HCT116 (cell line): ENCODE data around the gene ZNF501. TPM values are rescaled to one million over a fixed set of nuclear protein-coding genes. Genes with fewer than 3 reads are reported as not detected.

Experiments used
- ATAC-seq: fragments of 200-7000 bp; cut with Tn5 transposase; 2 replicates; pipeline ENCODE4 v1.9.1; 2020; ENCODE audit warnings: mild to moderate bottlenecking, moderate library complexity
- BruUV-seq: library from RNA; stranded (reverse); fragments of 400-500 nt; replicated peaks from 2 replicates; lab custom pipeline; 2021; lab: Mats Ljungman, UMichigan
- CTCF ChIA-PET: fragments of 300-600 bp; sonication (Branson Sonifier 250); formaldehyde crosslinking; loops from one replicate; lab custom pipeline; 2021; ENCODE audit warnings: antibody characterized with exemption; lab: Charles Lee
- POLR2A ChIA-PET: fragments of 300-600, 350-600 bp; sonication (Branson Sonifier 250); formaldehyde crosslinking; loops from one replicate; lab custom pipeline; 2021; ENCODE audit warnings: antibody characterized with exemption; lab: Charles Lee
- RAD21 ChIA-PET, 2 experiments: fragments of 300-600 bp; sonication (Branson Sonifier 250); formaldehyde crosslinking; loops; one replicate each; lab custom pipeline; 2023; ENCODE audit warnings: low total read pairs in 2 of 2; ENCODE audit not compliant: uncharacterized antibody in 2 of 2, unreplicated experiment in 2 of 2, low non-redundant PET in 1 of 2; lab: Charles Lee
- DNase-seq: peaks from one replicate; pipeline ENCODE4 v3.0.0-alpha.2; 2010; ENCODE audit warnings: low read depth, low spot score
- H2AFZ ChIP-seq: fragments of 200-600 bp; shearing (Covaris generic), sonication (generic); 2 replicates; pipeline ENCODE4 v1.6.1; 2017; ENCODE audit warnings: low read depth, mixed run types, mixed read lengths, antibody characterized with exemption, low read length; ENCODE audit not compliant: poor library complexity, severe bottlenecking
- H3K27ac ChIP-seq: 2 replicates; pipeline ENCODE4 v1.5.1; 2012; ENCODE audit warnings: low read depth, low read length
- H3K27me3 ChIP-seq: fragments of 200-600 bp; sonication (generic); 2 replicates; pipeline ENCODE4 v1.6.1; 2016; ENCODE audit warnings: mixed run types, low read length, mixed read lengths; ENCODE audit not compliant: insufficient read depth
- H3K36me3 ChIP-seq, 2 experiments: fragments of 200-500 bp in 1 of 2; fragments of 200-600 bp in 1 of 2; sonication (Bioruptor generic) in 1 of 2; sonication (generic) in 1 of 2; 2 replicates each; pipeline versions ENCODE4 v1.5.1 to v1.6.1; 2014 to 2016; ENCODE audit warnings: low read length in 2 of 2, inconsistent platforms in 1 of 2, mixed read lengths in 1 of 2, mixed run types in 1 of 2; ENCODE audit not compliant: insufficient read depth in 2 of 2, control insufficient read depth in 1 of 2
- H3K4me1 ChIP-seq, 2 experiments: fragments of 200-600 bp in 1 of 2; sonication (generic) in 1 of 2; 2 replicates each; pipeline versions ENCODE4 v1.5.1 to v1.6.1; 2012 to 2017; ENCODE audit warnings: low read length in 2 of 2, inconsistent platforms in 1 of 2, mild to moderate bottlenecking in 1 of 2, mixed read lengths in 1 of 2, mixed run types in 1 of 2, moderate library complexity in 1 of 2; ENCODE audit not compliant: insufficient read depth in 2 of 2, control insufficient read depth in 1 of 2
- H3K4me2 ChIP-seq: fragments of 200-600 bp; sonication (generic); 2 replicates; pipeline ENCODE4 v1.6.1; 2017; ENCODE audit warnings: mixed run types, low read length, mixed read lengths
- H3K4me3 ChIP-seq, 2 experiments: fragments of 200-600 bp in 1 of 2; sonication (generic) in 1 of 2; replicated peaks in 1 of 2; 2 replicates each; pipeline ENCODE4 v1.5.1; 2011 to 2016; ENCODE audit warnings: low read length in 2 of 2, control low read depth in 1 of 2, low read depth in 1 of 2, mild to moderate bottlenecking in 1 of 2, mixed read lengths in 1 of 2, mixed run types in 1 of 2
- H3K79me2 ChIP-seq: fragments of 200-600 bp; sonication (generic); 2 replicates; pipeline ENCODE4 v1.6.1; 2017; ENCODE audit warnings: mild to moderate bottlenecking, mixed run types, low read length, moderate library complexity, mixed read lengths; ENCODE audit not compliant: insufficient read depth
- H3K9ac ChIP-seq: fragments of 200-600 bp; sonication (generic); 2 replicates; pipeline ENCODE4 v1.6.1; 2016; ENCODE audit warnings: low read length, mixed read lengths
- H3K9me2 ChIP-seq: fragments of 200-600 bp; sonication (generic), shearing (Covaris generic); 2 replicates; pipeline ENCODE4 v1.6.1; 2017; ENCODE audit warnings: mixed run types, mild to moderate bottlenecking, moderate library complexity; ENCODE audit not compliant: insufficient read depth
- H3K9me3 ChIP-seq, 2 experiments: fragments of 200-500 bp in 1 of 2; fragments of 200-600 bp in 1 of 2; sonication (Bioruptor generic) in 1 of 2; sonication (generic) in 1 of 2; 2 replicates each; pipeline ENCODE4 v1.6.1; 2014 to 2017; ENCODE audit warnings: low read length in 2 of 2, mixed read lengths in 2 of 2, inconsistent platforms in 1 of 2, low read depth in 1 of 2, mild to moderate bottlenecking in 1 of 2, mixed run types in 1 of 2, moderate library complexity in 1 of 2; ENCODE audit not compliant: control insufficient read depth in 1 of 2, insufficient read depth in 1 of 2
- H4K20me1 ChIP-seq: fragments of 200-600 bp; sonication (generic), shearing (Covaris generic); 2 replicates; pipeline ENCODE4 v1.6.1; 2017; ENCODE audit warnings: mixed run types, mild to moderate bottlenecking, moderate library complexity; ENCODE audit not compliant: insufficient read depth
- FOSL1 ChIP-seq: IDR thresholded peaks from 2 replicates; pipeline ENCODE4 v1.6.1; 2012; ENCODE audit warnings: low read depth
- POLR2AphosphoS5 ChIP-seq: IDR thresholded peaks from 2 replicates; pipeline ENCODE4 v1.6.1; 2011; ENCODE audit warnings: mild to moderate bottlenecking, low read depth, low read length, moderate library complexity
- SIN3A ChIP-seq: IDR thresholded peaks from 2 replicates; pipeline ENCODE4 v1.6.1; 2012; ENCODE audit warnings: low read depth
- YY1 ChIP-seq: IDR thresholded peaks from 2 replicates; pipeline ENCODE4 v1.6.1; 2011; ENCODE audit warnings: low read length, low read depth, moderate library complexity, mild to moderate bottlenecking; ENCODE audit not compliant: insufficient replicate concordance; ENCODE audit errors: extremely low read depth
- ZNF274 ChIP-seq: fragments of 200-500 bp; sonication (Bioruptor generic); IDR thresholded peaks from 2 replicates; pipeline ENCODE4 v1.6.1; 2014; ENCODE audit warnings: mild to moderate bottlenecking, low read depth, low read length, inconsistent platforms
- intact Hi-C: fragments of 100-400 bp; cut with micrococcal nuclease; formaldehyde crosslinking; loops from 2 replicates; pipeline ENCODE4 v1.10.0; 2022
- total RNA-seq: library from RNA; stranded (reverse); gene quantifications from one replicate; pipeline ENCODE4 v1.2.1, GENCODE V29; 2021; ENCODE audit not compliant: unreplicated experiment
- TF ChIP-seq, protein P1 (sequence below): IDR thresholded peaks from 2 replicates; pipeline ENCODE4 v1.6.1; 2012; ENCODE audit warnings: low read depth
- TF ChIP-seq, protein P2 (sequence below), 3 experiments: fragments of 200-600 bp in 1 of 3; sonication (generic) in 1 of 3; IDR thresholded peaks in 2 of 3; conservative IDR thresholded peaks in 1 of 3; 2 replicates each; pipeline ENCODE4 v1.5.1; 2012 to 2017; ENCODE audit warnings: low read depth in 2 of 3, low read length in 2 of 3, antibody characterized with exemption in 1 of 3, borderline replicate concordance in 1 of 3, control low read depth in 1 of 3, mild to moderate bottlenecking in 1 of 3, mixed read lengths in 1 of 3, mixed run types in 1 of 3, moderate library complexity in 1 of 3; ENCODE audit not compliant: insufficient read depth in 1 of 3

The ZNF501 gene
- total RNA-seq, 1 experiment from 2014 or later = 0.12 TPM

DNA sequence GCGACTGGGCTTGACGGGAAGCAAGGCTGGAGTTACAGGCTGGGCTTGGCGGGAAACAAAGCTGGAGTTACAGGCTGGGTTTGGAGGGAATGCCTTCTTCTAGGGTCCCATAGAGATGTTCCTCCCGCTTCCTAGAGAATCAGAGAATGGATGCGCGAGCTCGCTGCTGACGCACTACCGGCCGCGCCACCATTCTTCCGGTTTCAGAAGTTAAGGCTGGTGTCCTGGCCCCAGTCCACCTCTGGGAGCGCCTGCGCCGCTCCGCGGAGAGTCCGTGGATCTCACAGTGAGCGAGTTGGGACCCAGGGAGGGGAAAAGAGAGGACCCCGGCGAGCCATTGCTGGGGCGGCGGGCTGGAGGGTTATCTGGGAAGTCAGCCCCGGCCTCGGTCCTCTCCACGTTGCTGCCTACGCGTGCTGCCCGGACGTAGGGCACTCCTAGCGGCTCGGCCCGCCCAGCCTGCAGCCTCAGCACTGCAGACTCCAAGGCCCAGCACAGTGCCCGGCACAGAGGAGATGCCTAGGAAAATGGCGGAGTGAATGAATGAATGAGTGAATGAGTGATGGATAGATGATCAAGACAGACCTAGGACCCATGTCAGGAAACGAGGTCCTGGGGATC, 16.9 kb upstream of the ZNF501 start, which contains the start of gene ZNF502 (continued):
- TF ChIP-seq, protein P1, sequence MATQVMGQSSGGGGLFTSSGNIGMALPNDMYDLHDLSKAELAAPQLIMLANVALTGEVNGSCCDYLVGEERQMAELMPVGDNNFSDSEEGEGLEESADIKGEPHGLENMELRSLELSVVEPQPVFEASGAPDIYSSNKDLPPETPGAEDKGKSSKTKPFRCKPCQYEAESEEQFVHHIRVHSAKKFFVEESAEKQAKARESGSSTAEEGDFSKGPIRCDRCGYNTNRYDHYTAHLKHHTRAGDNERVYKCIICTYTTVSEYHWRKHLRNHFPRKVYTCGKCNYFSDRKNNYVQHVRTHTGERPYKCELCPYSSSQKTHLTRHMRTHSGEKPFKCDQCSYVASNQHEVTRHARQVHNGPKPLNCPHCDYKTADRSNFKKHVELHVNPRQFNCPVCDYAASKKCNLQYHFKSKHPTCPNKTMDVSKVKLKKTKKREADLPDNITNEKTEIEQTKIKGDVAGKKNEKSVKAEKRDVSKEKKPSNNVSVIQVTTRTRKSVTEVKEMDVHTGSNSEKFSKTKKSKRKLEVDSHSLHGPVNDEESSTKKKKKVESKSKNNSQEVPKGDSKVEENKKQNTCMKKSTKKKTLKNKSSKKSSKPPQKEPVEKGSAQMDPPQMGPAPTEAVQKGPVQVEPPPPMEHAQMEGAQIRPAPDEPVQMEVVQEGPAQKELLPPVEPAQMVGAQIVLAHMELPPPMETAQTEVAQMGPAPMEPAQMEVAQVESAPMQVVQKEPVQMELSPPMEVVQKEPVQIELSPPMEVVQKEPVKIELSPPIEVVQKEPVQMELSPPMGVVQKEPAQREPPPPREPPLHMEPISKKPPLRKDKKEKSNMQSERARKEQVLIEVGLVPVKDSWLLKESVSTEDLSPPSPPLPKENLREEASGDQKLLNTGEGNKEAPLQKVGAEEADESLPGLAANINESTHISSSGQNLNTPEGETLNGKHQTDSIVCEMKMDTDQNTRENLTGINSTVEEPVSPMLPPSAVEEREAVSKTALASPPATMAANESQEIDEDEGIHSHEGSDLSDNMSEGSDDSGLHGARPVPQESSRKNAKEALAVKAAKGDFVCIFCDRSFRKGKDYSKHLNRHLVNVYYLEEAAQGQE = no peak
- TF ChIP-seq SIN3A = no peak
- TF ChIP-seq, protein P2, sequence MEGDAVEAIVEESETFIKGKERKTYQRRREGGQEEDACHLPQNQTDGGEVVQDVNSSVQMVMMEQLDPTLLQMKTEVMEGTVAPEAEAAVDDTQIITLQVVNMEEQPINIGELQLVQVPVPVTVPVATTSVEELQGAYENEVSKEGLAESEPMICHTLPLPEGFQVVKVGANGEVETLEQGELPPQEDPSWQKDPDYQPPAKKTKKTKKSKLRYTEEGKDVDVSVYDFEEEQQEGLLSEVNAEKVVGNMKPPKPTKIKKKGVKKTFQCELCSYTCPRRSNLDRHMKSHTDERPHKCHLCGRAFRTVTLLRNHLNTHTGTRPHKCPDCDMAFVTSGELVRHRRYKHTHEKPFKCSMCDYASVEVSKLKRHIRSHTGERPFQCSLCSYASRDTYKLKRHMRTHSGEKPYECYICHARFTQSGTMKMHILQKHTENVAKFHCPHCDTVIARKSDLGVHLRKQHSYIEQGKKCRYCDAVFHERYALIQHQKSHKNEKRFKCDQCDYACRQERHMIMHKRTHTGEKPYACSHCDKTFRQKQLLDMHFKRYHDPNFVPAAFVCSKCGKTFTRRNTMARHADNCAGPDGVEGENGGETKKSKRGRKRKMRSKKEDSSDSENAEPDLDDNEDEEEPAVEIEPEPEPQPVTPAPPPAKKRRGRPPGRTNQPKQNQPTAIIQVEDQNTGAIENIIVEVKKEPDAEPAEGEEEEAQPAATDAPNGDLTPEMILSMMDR (IDR thresholded peaks at IDR 0.05 in 2 of 3, conservative IDR thresholded peaks at IDR 0.05 in 1 of 3; ENCODE audit: borderline replicate concordance in 1 of 3, insufficient read depth in 1 of 3, low read depth in 2 of 3, low read length in 2 of 3) = no peak

DNA sequence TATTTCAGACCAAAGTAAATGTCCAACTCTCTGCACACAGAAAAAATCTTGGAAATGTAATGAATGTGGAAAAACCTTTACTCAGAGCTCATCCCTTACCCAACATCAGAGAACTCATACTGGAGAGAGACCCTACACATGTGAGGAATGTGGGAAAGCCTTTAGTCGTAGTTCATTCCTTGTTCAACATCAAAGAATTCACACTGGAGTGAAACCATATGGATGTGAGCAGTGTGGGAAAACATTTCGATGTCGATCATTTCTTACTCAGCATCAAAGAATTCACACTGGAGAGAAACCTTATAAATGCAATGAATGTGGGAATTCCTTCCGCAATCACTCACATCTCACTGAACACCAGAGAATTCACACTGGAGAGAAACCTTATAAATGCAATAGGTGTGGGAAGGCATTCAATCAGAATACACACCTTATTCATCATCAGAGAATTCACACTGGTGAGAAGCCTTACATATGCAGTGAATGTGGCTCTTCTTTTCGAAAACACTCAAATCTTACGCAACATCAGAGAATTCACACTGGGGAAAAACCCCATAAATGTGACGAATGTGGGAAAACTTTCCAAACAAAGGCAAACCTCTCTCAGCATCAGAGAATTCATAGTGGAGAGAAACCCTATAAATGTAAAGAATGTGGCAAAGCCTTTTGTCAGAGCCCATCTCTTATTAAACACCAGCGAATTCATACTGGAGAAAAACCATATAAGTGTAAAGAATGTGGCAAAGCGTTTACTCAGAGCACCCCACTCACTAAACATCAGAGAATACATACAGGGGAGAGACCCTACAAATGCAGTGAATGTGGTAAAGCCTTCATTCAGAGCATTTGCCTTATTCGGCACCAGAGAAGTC, 8.0 kb upstream of the ZNF501 start:
- no peaks in the 10 kb centered on the region for H3K79me2 ChIP-seq
- H3K9me3 ChIP-seq = peaks cover 46 to 53% of the 10 kb centered on the region in 2 experiments; a peak in 3 of 4 replicates
- CTCF ChIA-PET = no interaction called here
- H3K4me1 ChIP-seq = no peaks in the 10 kb centered on the region
- POLR2A ChIA-PET = no interaction called here
- no peaks in the 10 kb centered on the region for H3K27me3 ChIP-seq
- no TSS peak for BruUV-seq
- no peak overlapping the region for H3K9ac ChIP-seq
- no peak overlapping the region for H3K4me3 ChIP-seq
- H4K20me1 ChIP-seq = no peaks in the 10 kb centered on the region
- H3K4me2 ChIP-seq = no peak overlapping the region
- RAD21 ChIA-PET = no interaction called here
- TF ChIP-seq ZNF274 (peak; percentile 96), FOSL1 (no peak), POLR2AphosphoS5 (no peak), YY1 (no peak)
- TF ChIP-seq, all 23 proteins: peak for 1
- no peak overlapping the region for H2AFZ ChIP-seq
- DNase-seq (no peak), ATAC-seq (no peak)
- H3K9me2 ChIP-seq = no peaks in the 10 kb centered on the region
- H3K27ac ChIP-seq = no peak overlapping the region
- H3K36me3 ChIP-seq = peaks cover 0 to 6% of the 10 kb centered on the region in 2 experiments; a peak in 1 of 4 replicates
- intact Hi-C loops = no loop called here
